GM23338 (cell line): ENCODE measurements around the gene PDGFRA.

Experiments
- CTCF ChIP-seq, 2 experiments: fragments of 200-600 bp in 1 of 2; sonication (generic) in 1 of 2; conservative IDR thresholded peaks; 2 replicates each; pipeline versions ENCODE4 v1.5.1 to v1.6.1; 2016 to 2017; ENCODE audit warnings: antibody characterized with exemption in 2 of 2, low read depth in 2 of 2, mild to moderate bottlenecking in 2 of 2, moderate library complexity in 1 of 2
- EZH2 ChIP-seq: fragments of 200-600 bp; sonication (generic); IDR thresholded peaks from one replicate; pipeline ENCODE4 v1.8.0; 2017; ENCODE audit warnings: antibody characterized with exemption, mild to moderate bottlenecking, low read depth; ENCODE audit not compliant: unreplicated experiment
- EZH2phosphoT487 ChIP-seq: fragments of 200-600 bp; sonication (generic); IDR thresholded peaks from one replicate; pipeline ENCODE4 v1.8.1; 2018; ENCODE audit warnings: antibody characterized with exemption; ENCODE audit not compliant: unreplicated experiment
- POLR2AphosphoS5 ChIP-seq: IDR thresholded peaks from 2 replicates; pipeline ENCODE4 v1.6.1; 2016; ENCODE audit warnings: antibody characterized with exemption, low read depth
- REST ChIP-seq: IDR thresholded peaks from one replicate; pipeline ENCODE4 v1.6.1; 2018; ENCODE audit warnings: antibody characterized with exemption; ENCODE audit not compliant: unreplicated experiment

GRCh38 chr4:54274264-54274663, 45.2 kb downstream of the PDGFRA start:
- no peak for TF ChIP-seq CTCF (conservative IDR thresholded peaks at IDR 0.05; ENCODE audit: low read depth in 2 of 2)
- TF ChIP-seq EZH2phosphoT487, result no peak
- TF ChIP-seq REST, result no peak
- TF ChIP-seq POLR2AphosphoS5, result no peak
- no peak for TF ChIP-seq EZH2
